Measurements from ENCODE around the gene DPF1. TPM values are rescaled to one million over a fixed set of nuclear protein-coding genes. Genes with fewer than 3 reads are reported as not detected.

DPF1 gene
- total and polyA plus RNA-seq, 4 donors = not detected

DNA sequence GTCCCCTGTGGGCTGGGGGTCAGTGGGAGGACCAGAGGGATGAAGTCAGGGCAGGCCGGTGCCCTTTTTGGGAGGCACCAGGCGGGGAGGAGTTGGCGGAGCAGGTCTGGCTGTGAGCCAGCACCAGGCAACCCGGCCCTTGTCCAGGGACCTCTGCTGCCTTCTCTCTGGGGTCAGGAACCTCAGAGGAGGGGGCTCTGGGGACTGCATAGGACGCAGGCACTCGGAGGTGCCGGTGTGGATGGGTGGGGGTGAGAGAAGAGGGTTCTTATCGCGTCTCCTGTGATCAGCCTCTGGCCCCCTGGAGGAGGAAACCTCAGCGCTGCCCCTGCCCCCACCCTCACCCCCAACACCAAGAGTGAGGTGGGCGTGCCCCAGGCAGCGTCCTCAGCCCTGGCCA, 16.5 kb downstream of the DPF1 start:
- Histone ChIP-seq H3K9ac (ENCODE audit: low read depth in 1 of 2, low read length in 2 of 2) (no peak overlapping the region), H3K27ac (ENCODE audit: low read depth in 1 of 2, low read length in 2 of 2) (no peak overlapping the region), H3K4me3 (ENCODE audit: low read depth in 1 of 3, low read length in 3 of 3) (no peak overlapping the region), H3K27me3 (ENCODE audit: control insufficient read depth in 4 of 4, insufficient read depth in 4 of 4, low read length in 3 of 4) (peaks cover 0 to 4% (median 0%) of the 10 kb centered on the region in 4 donors), H3K9me3 (ENCODE audit: control insufficient read depth in 4 of 4, low read length in 3 of 4) (no peaks in the 10 kb centered on the region), H3K4me1 (ENCODE audit: control insufficient read depth in 4 of 4, insufficient read depth in 4 of 4, low read length in 3 of 4) (peaks cover 0 to 3% (median 0%) of the 10 kb centered on the region in 4 donors), H3K36me3 (ENCODE audit: control insufficient read depth in 4 of 4, insufficient read depth in 3 of 4, low read depth in 1 of 4, low read length in 3 of 4) (peaks cover 0 to 18% (median 4%) of the 10 kb centered on the region in 4 donors)
- WGBS = 83% methylated on average over 12 of the region's 12 CpGs
- no peak for TF ChIP-seq TAF1 (conservative IDR thresholded peaks at IDR 0.05)
- TF ChIP-seq, protein P1, sequence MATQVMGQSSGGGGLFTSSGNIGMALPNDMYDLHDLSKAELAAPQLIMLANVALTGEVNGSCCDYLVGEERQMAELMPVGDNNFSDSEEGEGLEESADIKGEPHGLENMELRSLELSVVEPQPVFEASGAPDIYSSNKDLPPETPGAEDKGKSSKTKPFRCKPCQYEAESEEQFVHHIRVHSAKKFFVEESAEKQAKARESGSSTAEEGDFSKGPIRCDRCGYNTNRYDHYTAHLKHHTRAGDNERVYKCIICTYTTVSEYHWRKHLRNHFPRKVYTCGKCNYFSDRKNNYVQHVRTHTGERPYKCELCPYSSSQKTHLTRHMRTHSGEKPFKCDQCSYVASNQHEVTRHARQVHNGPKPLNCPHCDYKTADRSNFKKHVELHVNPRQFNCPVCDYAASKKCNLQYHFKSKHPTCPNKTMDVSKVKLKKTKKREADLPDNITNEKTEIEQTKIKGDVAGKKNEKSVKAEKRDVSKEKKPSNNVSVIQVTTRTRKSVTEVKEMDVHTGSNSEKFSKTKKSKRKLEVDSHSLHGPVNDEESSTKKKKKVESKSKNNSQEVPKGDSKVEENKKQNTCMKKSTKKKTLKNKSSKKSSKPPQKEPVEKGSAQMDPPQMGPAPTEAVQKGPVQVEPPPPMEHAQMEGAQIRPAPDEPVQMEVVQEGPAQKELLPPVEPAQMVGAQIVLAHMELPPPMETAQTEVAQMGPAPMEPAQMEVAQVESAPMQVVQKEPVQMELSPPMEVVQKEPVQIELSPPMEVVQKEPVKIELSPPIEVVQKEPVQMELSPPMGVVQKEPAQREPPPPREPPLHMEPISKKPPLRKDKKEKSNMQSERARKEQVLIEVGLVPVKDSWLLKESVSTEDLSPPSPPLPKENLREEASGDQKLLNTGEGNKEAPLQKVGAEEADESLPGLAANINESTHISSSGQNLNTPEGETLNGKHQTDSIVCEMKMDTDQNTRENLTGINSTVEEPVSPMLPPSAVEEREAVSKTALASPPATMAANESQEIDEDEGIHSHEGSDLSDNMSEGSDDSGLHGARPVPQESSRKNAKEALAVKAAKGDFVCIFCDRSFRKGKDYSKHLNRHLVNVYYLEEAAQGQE (IDR thresholded peaks at IDR 0.05) = no peak
- TF ChIP-seq, protein P2, sequence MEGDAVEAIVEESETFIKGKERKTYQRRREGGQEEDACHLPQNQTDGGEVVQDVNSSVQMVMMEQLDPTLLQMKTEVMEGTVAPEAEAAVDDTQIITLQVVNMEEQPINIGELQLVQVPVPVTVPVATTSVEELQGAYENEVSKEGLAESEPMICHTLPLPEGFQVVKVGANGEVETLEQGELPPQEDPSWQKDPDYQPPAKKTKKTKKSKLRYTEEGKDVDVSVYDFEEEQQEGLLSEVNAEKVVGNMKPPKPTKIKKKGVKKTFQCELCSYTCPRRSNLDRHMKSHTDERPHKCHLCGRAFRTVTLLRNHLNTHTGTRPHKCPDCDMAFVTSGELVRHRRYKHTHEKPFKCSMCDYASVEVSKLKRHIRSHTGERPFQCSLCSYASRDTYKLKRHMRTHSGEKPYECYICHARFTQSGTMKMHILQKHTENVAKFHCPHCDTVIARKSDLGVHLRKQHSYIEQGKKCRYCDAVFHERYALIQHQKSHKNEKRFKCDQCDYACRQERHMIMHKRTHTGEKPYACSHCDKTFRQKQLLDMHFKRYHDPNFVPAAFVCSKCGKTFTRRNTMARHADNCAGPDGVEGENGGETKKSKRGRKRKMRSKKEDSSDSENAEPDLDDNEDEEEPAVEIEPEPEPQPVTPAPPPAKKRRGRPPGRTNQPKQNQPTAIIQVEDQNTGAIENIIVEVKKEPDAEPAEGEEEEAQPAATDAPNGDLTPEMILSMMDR (IDR thresholded peaks at IDR 0.05; ENCODE audit: low read depth, low read length, missing input control) = no peak
- no peak for DNase-seq (ENCODE audit: low spot score)

DNA sequence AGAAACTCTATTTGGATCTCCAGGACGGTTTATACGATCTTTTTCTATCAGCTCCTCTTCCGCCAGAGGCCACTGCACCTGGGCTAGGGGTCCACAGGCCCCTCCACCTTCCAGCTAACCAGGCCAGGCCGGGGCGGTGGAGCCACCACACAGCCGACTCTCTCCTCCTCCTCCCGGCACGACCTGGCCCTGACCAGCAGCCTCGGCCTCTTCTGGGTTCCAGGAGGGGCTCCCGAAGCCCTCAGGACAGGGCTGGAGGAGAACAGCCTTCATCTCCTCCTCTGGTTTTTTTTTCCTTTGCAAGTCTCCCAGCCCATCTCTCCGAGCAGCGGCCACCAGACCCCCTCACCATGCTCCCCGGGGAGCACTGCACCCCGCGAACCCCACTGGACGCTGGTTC, 17.1 kb downstream of the DPF1 start:
- no peak for DNase-seq (ENCODE audit: low spot score)
- H3K36me3 ChIP-seq (ENCODE audit: control insufficient read depth in 4 of 4, insufficient read depth in 3 of 4, low read depth in 1 of 4, low read length in 3 of 4) = peaks cover 0 to 19% (median 4%) of the 10 kb centered on the region in 4 donors

More for the DNA sequence above, 17.1 kb downstream of the DPF1 start:
- H3K27ac ChIP-seq (ENCODE audit: low read depth in 1 of 2, low read length in 2 of 2) = no peak overlapping the region
- TF ChIP-seq JUND (IDR thresholded peaks at IDR 0.05) (no peak), TAF1 (conservative IDR thresholded peaks at IDR 0.05) (no peak), HNF4G (IDR thresholded peaks at IDR 0.05) (no peak), RAD21 (IDR thresholded peaks at IDR 0.05) (no peak), FOXA1 (IDR thresholded peaks at IDR 0.05) (no peak), FOXA2 (IDR thresholded peaks at IDR 0.05) (no peak), HNF4A (conservative IDR thresholded peaks at IDR 0.05) (no peak), NR2F2 (IDR thresholded peaks at IDR 0.05) (no peak), RXRA (IDR thresholded peaks at IDR 0.05) (no peak), SP1 (IDR thresholded peaks at IDR 0.05) (no peak), YY1 (IDR thresholded peaks at IDR 0.05) (no peak), GABPA (IDR thresholded peaks at IDR 0.05 in 1 of 2, conservative IDR thresholded peaks at IDR 0.05 in 1 of 2) (no peak), EGR1 (IDR thresholded peaks at IDR 0.05; ENCODE audit: low read depth in 2 of 2) (no peak)
- TF ChIP-seq, protein P1 (IDR thresholded peaks at IDR 0.05) = no peak
- TF ChIP-seq, protein P2 (IDR thresholded peaks at IDR 0.05; ENCODE audit: low read depth, low read length, missing input control) = no peak
- TF ChIP-seq, protein P3, sequence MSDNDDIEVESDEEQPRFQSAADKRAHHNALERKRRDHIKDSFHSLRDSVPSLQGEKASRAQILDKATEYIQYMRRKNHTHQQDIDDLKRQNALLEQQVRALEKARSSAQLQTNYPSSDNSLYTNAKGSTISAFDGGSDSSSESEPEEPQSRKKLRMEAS (IDR thresholded peaks at IDR 0.05) = no peak
- TF ChIP-seq, protein P4, sequence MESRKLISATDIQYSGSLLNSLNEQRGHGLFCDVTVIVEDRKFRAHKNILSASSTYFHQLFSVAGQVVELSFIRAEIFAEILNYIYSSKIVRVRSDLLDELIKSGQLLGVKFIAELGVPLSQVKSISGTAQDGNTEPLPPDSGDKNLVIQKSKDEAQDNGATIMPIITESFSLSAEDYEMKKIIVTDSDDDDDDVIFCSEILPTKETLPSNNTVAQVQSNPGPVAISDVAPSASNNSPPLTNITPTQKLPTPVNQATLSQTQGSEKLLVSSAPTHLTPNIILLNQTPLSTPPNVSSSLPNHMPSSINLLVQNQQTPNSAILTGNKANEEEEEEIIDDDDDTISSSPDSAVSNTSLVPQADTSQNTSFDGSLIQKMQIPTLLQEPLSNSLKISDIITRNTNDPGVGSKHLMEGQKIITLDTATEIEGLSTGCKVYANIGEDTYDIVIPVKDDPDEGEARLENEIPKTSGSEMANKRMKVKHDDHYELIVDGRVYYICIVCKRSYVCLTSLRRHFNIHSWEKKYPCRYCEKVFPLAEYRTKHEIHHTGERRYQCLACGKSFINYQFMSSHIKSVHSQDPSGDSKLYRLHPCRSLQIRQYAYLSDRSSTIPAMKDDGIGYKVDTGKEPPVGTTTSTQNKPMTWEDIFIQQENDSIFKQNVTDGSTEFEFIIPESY (IDR thresholded peaks at IDR 0.05) = no peak
- TF ChIP-seq, protein P5, sequence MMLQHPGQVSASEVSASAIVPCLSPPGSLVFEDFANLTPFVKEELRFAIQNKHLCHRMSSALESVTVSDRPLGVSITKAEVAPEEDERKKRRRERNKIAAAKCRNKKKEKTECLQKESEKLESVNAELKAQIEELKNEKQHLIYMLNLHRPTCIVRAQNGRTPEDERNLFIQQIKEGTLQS (IDR thresholded peaks at IDR 0.05) = no peak
- H3K27me3 ChIP-seq (ENCODE audit: control insufficient read depth in 4 of 4, insufficient read depth in 4 of 4, low read length in 3 of 4) = peaks cover 0 to 4% (median 0%) of the 10 kb centered on the region in 4 donors
- H3K9me3 ChIP-seq (ENCODE audit: control insufficient read depth in 4 of 4, low read length in 3 of 4) = no peaks in the 10 kb centered on the region
- peaks cover 0 to 3% (median 0%) of the 10 kb centered on the region in 4 donors for H3K4me1 ChIP-seq (ENCODE audit: control insufficient read depth in 4 of 4, insufficient read depth in 4 of 4, low read length in 3 of 4)
- WGBS = 96% methylated on average over 16 of the region's 16 CpGs
- no peak overlapping the region for H3K9ac ChIP-seq (ENCODE audit: low read depth in 1 of 2, low read length in 2 of 2)
- no peak overlapping the region for H3K4me3 ChIP-seq (ENCODE audit: low read depth in 1 of 3, low read length in 3 of 3)

All from liver (tissue), 9 donors.